KMS-11 (cell line): ENCODE measurements around the gene ZNF496.

ENCODE experiments used
- H2AFZ ChIP-seq: fragments of 200-600 bp; sonication (generic); 2 replicates; pipeline ENCODE4 v1.6.1; 2016; ENCODE audit warnings: antibody characterized with exemption, mixed run types, low read depth
- H3K27ac ChIP-seq: fragments of 200-600 bp; sonication (generic); 2 replicates; pipeline ENCODE4 v1.6.1; 2016; ENCODE audit warnings: mild to moderate bottlenecking, mixed run types
- H3K27me3 ChIP-seq: fragments of 200-600 bp; sonication (generic); 2 replicates; pipeline ENCODE4 v1.6.1; 2017; ENCODE audit warnings: mild to moderate bottlenecking, low read depth, mixed run types, moderate library complexity; ENCODE audit not compliant: insufficient read depth
- H3K36me3 ChIP-seq: fragments of 200-600 bp; sonication (generic); 2 replicates; pipeline ENCODE4 v1.6.1; 2017; ENCODE audit warnings: mild to moderate bottlenecking, mixed run types; ENCODE audit not compliant: insufficient read depth
- H3K4me1 ChIP-seq: fragments of 200-600 bp; sonication (generic); 2 replicates; pipeline ENCODE4 v1.6.1; 2016; ENCODE audit warnings: mild to moderate bottlenecking, low read depth, mixed run types; ENCODE audit not compliant: poor library complexity, severe bottlenecking
- H3K4me2 ChIP-seq: fragments of 200-600 bp; sonication (generic); 2 replicates; pipeline ENCODE4 v1.7.0; 2016; ENCODE audit warnings: mild to moderate bottlenecking, mixed run types
- H3K4me3 ChIP-seq: fragments of 200-600 bp; sonication (generic); IDR thresholded peaks from 2 replicates; pipeline ENCODE4 v1.6.1; 2017; ENCODE audit warnings: low read depth, low read length, mixed read lengths; ENCODE audit not compliant: insufficient read depth
- H3K79me2 ChIP-seq: fragments of 200-600 bp; sonication (generic); 2 replicates; pipeline ENCODE4 v1.6.1; 2016; ENCODE audit warnings: low read depth, mixed run types; ENCODE audit not compliant: insufficient read depth
- H3K9ac ChIP-seq: fragments of 200-600 bp; sonication (generic); 2 replicates; pipeline ENCODE4 v1.6.1; 2016; ENCODE audit warnings: mild to moderate bottlenecking, mixed run types
- H4K20me1 ChIP-seq: fragments of 200-600 bp; sonication (generic); 2 replicates; pipeline ENCODE4 v1.6.1; 2016; ENCODE audit warnings: mild to moderate bottlenecking, mixed run types; ENCODE audit not compliant: insufficient read depth
- TF ChIP-seq, protein P1 (sequence below): fragments of 200-600 bp; sonication (generic); conservative IDR thresholded peaks from 2 replicates; pipeline ENCODE4 v1.6.1; 2017; ENCODE audit warnings: low read depth, mild to moderate bottlenecking, antibody characterized with exemption, low read length, moderate library complexity, mixed read lengths

ZNF496 gene

DNA sequence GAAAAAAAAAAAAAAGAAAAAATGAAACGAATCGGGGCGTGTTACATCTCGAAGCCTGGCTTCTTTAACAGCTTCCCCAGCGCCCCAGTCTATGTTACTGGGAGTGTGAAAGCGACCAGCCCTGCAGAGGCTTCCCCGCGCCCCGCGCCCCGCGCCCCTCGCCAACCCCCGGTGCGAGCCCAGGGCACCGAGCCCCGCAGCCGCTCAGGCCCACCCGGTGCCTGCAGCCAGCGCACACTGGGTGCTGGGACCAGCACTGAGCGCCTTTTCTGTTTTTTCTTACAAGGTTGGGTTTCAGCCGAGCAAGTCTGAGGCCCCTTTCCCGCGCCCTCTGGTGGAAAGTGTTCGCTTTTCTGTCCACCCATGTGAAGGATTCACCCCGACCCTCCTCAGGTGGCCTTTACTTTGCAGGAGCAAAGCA, 42.1 kb upstream of the ZNF496 start:
- H3K79me2 ChIP-seq: no peaks in the 10 kb centered on the region
- no peak overlapping the region for H3K4me2 ChIP-seq
- H3K9ac ChIP-seq: no peak overlapping the region
- TF ChIP-seq, protein P1, sequence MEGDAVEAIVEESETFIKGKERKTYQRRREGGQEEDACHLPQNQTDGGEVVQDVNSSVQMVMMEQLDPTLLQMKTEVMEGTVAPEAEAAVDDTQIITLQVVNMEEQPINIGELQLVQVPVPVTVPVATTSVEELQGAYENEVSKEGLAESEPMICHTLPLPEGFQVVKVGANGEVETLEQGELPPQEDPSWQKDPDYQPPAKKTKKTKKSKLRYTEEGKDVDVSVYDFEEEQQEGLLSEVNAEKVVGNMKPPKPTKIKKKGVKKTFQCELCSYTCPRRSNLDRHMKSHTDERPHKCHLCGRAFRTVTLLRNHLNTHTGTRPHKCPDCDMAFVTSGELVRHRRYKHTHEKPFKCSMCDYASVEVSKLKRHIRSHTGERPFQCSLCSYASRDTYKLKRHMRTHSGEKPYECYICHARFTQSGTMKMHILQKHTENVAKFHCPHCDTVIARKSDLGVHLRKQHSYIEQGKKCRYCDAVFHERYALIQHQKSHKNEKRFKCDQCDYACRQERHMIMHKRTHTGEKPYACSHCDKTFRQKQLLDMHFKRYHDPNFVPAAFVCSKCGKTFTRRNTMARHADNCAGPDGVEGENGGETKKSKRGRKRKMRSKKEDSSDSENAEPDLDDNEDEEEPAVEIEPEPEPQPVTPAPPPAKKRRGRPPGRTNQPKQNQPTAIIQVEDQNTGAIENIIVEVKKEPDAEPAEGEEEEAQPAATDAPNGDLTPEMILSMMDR: no peak
- H3K27ac ChIP-seq: no peak overlapping the region
- H2AFZ ChIP-seq: no peak overlapping the region
- H3K36me3 ChIP-seq: no peaks in the 10 kb centered on the region
- no peak overlapping the region for H3K4me3 ChIP-seq
- no peaks in the 10 kb centered on the region for H3K27me3 ChIP-seq
- no peaks in the 10 kb centered on the region for H3K4me1 ChIP-seq
- no peaks in the 10 kb centered on the region for H4K20me1 ChIP-seq

DNA sequence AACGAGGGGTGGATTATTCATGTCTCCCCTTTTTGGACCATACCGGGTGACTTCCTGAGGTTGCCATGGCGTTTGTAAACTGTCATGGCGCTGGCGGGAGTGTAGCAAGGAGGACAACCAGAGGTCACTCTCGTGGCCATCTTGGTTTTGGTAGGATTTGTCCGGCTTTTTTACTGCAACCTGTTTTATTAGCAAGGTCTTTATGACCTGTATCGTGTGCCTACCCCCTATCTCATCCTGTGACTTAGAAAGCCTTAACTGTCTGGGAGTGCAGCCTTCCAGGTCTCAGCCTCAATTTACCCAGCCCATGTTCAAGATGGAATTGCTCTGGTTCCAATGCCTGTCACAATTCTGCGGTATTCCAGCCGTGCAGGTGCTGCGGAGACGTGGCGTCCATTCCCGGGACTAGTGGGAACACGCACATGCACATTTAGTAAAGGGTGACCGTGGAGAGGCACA, 40.2 kb upstream of the ZNF496 start:
- Histone ChIP-seq H3K4me1 (no peaks in the 10 kb centered on the region), H3K27ac (no peak overlapping the region), H3K79me2 (no peaks in the 10 kb centered on the region), H4K20me1 (no peaks in the 10 kb centered on the region), H3K4me3 (no peak overlapping the region), H3K36me3 (no peaks in the 10 kb centered on the region), H3K9ac (no peak overlapping the region), H3K4me2 (no peak overlapping the region), H3K27me3 (no peaks in the 10 kb centered on the region), H2AFZ (no peak overlapping the region)
- TF ChIP-seq, protein P1: no peak

DNA sequence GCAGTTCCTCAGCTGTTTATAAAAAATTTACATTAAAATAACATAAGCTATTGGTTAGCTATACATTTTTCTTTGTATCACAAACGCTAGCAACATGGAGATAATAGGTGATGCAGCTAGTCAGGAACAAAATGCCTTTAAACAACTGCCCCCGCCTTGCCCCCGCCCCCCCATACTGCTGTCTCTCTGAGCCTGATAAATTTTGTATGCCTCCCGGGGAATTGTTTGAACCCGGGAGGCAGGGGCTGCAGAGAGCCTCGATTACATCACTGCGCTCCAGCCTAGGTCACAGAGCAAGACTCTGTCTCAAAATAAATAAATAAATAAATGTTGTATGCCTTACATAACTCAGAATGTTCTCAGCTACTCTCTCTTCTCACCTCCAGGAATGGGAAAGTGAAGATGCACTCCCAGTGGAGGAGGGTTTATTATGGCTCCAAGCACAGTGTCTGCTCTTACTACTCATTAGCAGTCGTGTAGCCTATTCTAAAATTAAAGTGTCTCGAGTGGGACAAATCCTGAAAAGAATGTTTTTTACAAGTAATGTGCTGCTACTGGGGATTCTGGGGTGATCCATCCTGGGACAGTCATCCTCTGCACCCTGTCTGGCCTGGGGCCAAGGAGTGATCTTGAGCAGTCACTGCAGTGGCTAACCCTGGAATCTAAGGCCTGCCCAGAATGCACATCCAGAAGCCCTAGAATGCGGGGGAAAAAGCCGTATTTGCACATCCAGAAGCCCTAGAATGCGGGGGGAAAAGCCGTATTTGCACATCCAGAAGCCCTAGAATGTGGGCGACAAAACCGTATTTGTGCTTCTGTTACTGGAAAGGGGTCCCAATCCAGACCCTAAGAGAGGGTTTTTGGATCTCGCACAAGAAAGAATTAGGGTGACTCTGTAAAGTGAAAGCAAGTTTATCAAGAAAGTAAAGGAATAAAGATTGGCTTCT, 39.4 kb upstream of the ZNF496 start:
- H3K9ac ChIP-seq: no peak overlapping the region
- TF ChIP-seq, protein P1: no peak
- no peak overlapping the region for H3K4me2 ChIP-seq
- no peaks in the 10 kb centered on the region for H3K27me3 ChIP-seq
- no peaks in the 10 kb centered on the region for H4K20me1 ChIP-seq
- no peak overlapping the region for H3K27ac ChIP-seq
- H3K4me1 ChIP-seq: no peaks in the 10 kb centered on the region
- H3K36me3 ChIP-seq: no peaks in the 10 kb centered on the region
- H3K79me2 ChIP-seq: no peaks in the 10 kb centered on the region
- no peak overlapping the region for H3K4me3 ChIP-seq
- H2AFZ ChIP-seq: no peak overlapping the region

- Histone ChIP-seq H3K27me3 (no peaks in the 10 kb centered on the region), H3K9ac (no peak overlapping the region), H3K79me2 (no peaks in the 10 kb centered on the region), H4K20me1 (no peaks in the 10 kb centered on the region), H3K4me2 (no peak overlapping the region), H3K36me3 (no peaks in the 10 kb centered on the region), H3K27ac (no peak overlapping the region), H2AFZ (no peak overlapping the region), H3K4me3 (no peak overlapping the region), H3K4me1 (no peaks in the 10 kb centered on the region)
- TF ChIP-seq, protein P1: no peak
These were observed 37.0 kb upstream of the ZNF496 start for GRCh38 chr1:247368490-247369145.
